ENCODE measurements around the gene SLC41A3. TPM values are rescaled to one million over a fixed set of nuclear protein-coding genes. Genes with fewer than 3 reads are reported as not detected.

SLC41A3 gene
- total RNA-seq, 4 donors from 2014 or later = 21.8 to 31.9 (median 31.1) TPM

GRCh38 chr3:126104028-126104635 is 20.2 kb upstream of the SLC41A3 start:
- no peak for TF ChIP-seq CTCF (IDR thresholded peaks at IDR 0.05; ENCODE audit: low read depth)

- no peak for TF ChIP-seq CTCF (IDR thresholded peaks at IDR 0.05; ENCODE audit: low read depth)
These were observed 19.4 kb upstream of the SLC41A3 start for GRCh38 chr3:126103121-126104027.

- TF ChIP-seq CTCF (IDR thresholded peaks at IDR 0.05; ENCODE audit: low read depth) = no peak
These were observed 18.6 kb upstream of the SLC41A3 start for GRCh38 chr3:126102530-126102951.

GRCh38 chr3:126102011-126102410 is 18.1 kb upstream of the SLC41A3 start:
- TF ChIP-seq CTCF (IDR thresholded peaks at IDR 0.05; ENCODE audit: low read depth) = no peak

- TF ChIP-seq CTCF (IDR thresholded peaks at IDR 0.05; ENCODE audit: low read depth) = no peak
These were observed 17.6 kb upstream of the SLC41A3 start for GRCh38 chr3:126101521-126101982.

- no peak for TF ChIP-seq CTCF (IDR thresholded peaks at IDR 0.05; ENCODE audit: low read depth)
These were observed 16.8 kb upstream of the SLC41A3 start for GRCh38 chr3:126100634-126101301.

- no peak for TF ChIP-seq CTCF (IDR thresholded peaks at IDR 0.05; ENCODE audit: low read depth)
These were observed 16.3 kb upstream of the SLC41A3 start for GRCh38 chr3:126100269-126100633.

All from subcutaneous adipose tissue (tissue), 4 donors.